Stimulated activated naive B cell treated with anti-CD40 and anti-IgM and Interleukin-4, amounts not matched to agents 10 μg/mL and 1 μg/mL and 100 μg/mL, for 72 hours (primary cell): ENCODE data around the gene SCG3.
A peak's percentile ranks its signal among the peaks of the same experiment; 100 is the strongest.

ENCODE experiments used
- ATAC-seq, 2 donors: fragments of 150-1000 bp; cut with Tn5 transposase; replicated peaks; 2 replicates each; pipeline ENCODE4 v1.10.0; 2021; ENCODE audit warnings: moderate library complexity in 1 of 2
- DNase-seq: peaks from one replicate; pipeline ENCODE4 v3.0.0; 2021
- H3K27ac Mint-ChIP-seq: one replicate; pipeline ENCODE4 v1.8.0; 2022; ENCODE audit warnings: mild to moderate bottlenecking, mixed read lengths
- H3K27me3 Mint-ChIP-seq, 2 donors: one replicate each; pipeline ENCODE4 v1.8.0; 2022; ENCODE audit warnings: mixed read lengths in 2 of 2
- H3K36me3 Mint-ChIP-seq, 2 donors: one replicate each; pipeline ENCODE4 v1.8.0; 2022; ENCODE audit warnings: mixed read lengths in 2 of 2, mild to moderate bottlenecking in 1 of 2
- H3K4me1 Mint-ChIP-seq, 2 donors: one replicate each; pipeline ENCODE4 v1.8.0; 2022; ENCODE audit warnings: mixed read lengths in 2 of 2, mild to moderate bottlenecking in 1 of 2
- H3K4me3 Mint-ChIP-seq, 2 donors: one replicate each; pipeline ENCODE4 v1.8.0; 2022; ENCODE audit warnings: mild to moderate bottlenecking in 2 of 2, mixed read lengths in 2 of 2, moderate library complexity in 1 of 2
- H3K9me3 Mint-ChIP-seq, 2 donors: one replicate each; pipeline ENCODE4 v1.8.0; 2022; ENCODE audit warnings: mixed read lengths in 2 of 2, mild to moderate bottlenecking in 1 of 2

Gene SCG3

DNA sequence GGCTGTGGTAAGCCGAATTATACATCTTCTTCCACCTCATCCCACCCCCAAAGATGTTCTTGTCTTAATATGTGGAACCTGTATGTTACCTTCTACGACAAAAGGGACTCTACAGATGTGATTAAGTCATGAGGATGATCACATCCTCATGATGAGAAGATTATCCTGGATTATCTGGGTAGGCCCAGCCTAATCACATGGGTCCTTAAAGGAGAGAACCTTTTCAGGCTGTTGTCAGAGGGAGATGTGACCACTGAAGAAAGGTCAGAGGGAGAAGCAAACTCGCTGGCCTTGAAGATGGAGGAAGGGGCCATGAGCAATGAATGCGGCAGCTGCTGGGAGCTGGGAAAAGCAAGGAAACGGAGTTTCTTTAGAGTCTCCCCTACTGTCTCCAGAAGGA lies 12.9 kb upstream of the SCG3 start:
- no peak for ATAC-seq
- Mint-ChIP-seq H3K4me3 (no peak overlapping the region), H3K27me3 (peaks cover 7 to 20% of the 10 kb centered on the region in 2 donors), H3K9me3 (no peaks in the 10 kb centered on the region), H3K27ac (no peak overlapping the region), H3K4me1 (peaks cover 5 to 11% of the 10 kb centered on the region in 2 donors), H3K36me3 (no peaks in the 10 kb centered on the region)
- DNase-seq = no peak

DNA sequence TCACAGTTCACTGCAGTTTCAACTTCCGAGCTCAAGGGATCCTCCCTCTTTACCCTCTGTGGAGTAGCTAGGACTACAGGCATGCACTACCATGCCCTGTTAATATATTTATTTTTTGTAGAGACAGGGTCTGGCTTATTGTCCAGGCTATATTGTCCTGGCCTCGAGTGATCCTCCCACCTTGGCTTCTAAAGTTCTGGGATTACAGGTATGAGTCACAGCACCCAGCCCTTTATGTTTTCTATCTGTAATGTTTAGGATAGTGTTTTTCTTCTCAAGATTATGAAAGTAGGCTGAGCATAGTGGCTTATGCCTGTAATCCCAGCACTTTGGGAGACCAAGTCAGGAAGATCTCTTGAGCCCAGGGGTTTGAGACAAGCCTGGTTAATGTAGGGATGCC lies 11.9 kb upstream of the SCG3 start:
- no peaks in the 10 kb centered on the region for H3K36me3 Mint-ChIP-seq
- H3K9me3 Mint-ChIP-seq = no peaks in the 10 kb centered on the region
- ATAC-seq = no peak
- peaks cover 5 to 11% of the 10 kb centered on the region in 2 donors for H3K4me1 Mint-ChIP-seq
- H3K4me3 Mint-ChIP-seq = no peak overlapping the region
- no peak for DNase-seq
- H3K27me3 Mint-ChIP-seq = peaks cover 7 to 20% of the 10 kb centered on the region in 2 donors
- H3K27ac Mint-ChIP-seq = no peak overlapping the region

DNA sequence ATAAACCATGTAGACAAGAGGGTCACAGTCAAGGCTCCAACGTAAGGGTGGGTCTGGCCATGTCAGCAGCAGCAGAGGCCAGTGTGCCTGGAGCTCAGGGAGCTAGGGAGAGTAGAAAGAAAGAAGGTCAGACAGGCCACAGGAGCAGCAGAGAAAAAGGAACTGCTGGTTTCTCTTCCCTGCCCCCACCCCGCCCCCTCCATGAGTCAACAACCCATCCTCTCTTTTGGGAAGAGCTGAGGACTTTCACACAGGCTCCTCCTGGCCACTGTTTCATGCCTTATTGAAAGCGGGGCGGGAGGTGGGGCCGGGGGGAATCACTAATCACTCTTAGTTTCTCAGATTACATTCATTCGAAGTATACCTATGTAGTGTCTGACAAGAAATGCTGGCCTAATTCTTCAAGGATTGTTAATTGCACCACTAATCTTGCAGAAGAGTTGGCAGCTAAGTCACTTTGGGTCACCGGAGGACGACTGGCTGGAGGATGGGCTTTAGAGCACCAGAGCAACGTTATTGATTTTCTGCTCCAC lies 9.1 kb upstream of the SCG3 start:
- Mint-ChIP-seq H3K9me3 (no peaks in the 10 kb centered on the region), H3K4me1 (peaks cover 5 to 11% of the 10 kb centered on the region in 2 donors), H3K36me3 (no peaks in the 10 kb centered on the region), H3K4me3 (no peak overlapping the region), H3K27ac (no peak overlapping the region), H3K27me3 (peaks cover 16 to 28% of the 10 kb centered on the region in 2 donors)
- peak in 1 of 2 donors; percentile 41 for ATAC-seq
- no peak for DNase-seq

DNA sequence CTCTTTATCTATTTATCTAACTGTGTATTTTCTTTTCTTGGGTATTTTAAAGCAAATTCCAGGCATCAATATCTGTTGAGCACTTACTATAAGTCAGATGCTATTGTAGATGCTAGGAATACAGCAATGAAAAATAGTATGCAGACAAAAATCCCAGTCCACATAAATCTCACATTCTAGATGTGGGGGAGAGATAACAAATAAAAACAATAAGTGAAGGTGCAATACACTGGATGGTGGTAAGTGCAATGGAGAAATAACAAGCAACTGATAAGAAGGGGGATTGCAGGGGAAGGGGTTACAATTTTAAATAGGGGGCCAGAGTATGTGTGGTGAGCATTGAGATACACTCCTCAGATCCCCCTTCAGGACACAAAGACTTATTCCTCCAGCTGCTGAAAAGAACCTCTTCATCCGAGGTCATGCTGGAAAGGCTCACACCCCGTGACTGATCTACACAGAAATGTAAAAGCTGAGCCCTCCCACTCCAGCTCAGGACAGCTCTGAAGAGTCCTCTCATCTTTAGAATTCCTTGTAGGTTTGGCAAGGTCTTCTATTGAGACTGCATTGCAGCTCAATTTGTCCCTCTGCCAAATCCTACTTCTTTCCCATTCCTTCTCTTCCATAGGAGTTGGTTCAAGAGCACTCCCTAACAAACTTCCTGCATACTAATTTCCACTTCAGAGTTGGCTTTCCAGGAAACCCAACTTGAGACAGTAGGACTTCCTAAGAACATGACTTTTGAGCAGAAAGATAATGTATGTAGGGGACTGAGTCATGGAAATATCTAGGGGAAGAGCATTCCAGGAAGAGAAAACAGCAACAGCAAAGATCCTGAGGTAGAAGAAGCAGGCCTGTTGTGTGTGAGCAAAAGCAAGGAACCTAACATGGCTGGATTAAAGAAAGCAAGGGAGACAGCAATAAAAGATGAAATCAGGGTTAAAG lies 8.1 kb upstream of the SCG3 start:
- Mint-ChIP-seq H3K4me3 (no peak overlapping the region), H3K27ac (no peak overlapping the region), H3K9me3 (peaks cover 0 to 1% of the 10 kb centered on the region in 2 donors), H3K36me3 (no peaks in the 10 kb centered on the region), H3K4me1 (peaks cover 5 to 11% of the 10 kb centered on the region in 2 donors), H3K27me3 (peaks cover 16 to 28% of the 10 kb centered on the region in 2 donors)
- no peak for DNase-seq
- no peak for ATAC-seq

DNA sequence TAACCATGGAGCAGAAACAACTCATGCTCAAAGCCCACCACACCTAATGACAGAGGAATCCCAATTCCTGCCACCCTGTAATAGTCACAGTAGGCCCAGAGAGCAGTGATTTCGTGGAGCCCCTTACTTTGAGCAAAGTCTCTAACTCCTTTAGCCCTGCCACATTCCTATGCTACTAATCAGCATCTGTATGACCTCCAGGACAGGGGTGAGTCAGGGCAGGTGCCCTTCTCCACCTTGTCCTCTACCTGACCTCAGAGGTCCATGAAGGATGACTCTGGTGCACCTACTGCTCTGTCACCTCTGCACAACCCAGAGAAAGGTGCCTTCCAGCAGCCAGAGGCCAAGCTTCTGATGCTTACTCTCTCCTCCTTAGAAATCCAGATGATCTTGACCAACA lies 6.1 kb upstream of the SCG3 start:
- DNase-seq (no peak), ATAC-seq (no peak)
- Mint-ChIP-seq H3K27me3 (peaks cover 21 to 40% of the 10 kb centered on the region in 2 donors), H3K27ac (no peak overlapping the region), H3K36me3 (no peaks in the 10 kb centered on the region), H3K4me1 (peaks cover 5 to 11% of the 10 kb centered on the region in 2 donors), H3K4me3 (no peak overlapping the region), H3K9me3 (peaks cover 0 to 3% of the 10 kb centered on the region in 2 donors)

DNA sequence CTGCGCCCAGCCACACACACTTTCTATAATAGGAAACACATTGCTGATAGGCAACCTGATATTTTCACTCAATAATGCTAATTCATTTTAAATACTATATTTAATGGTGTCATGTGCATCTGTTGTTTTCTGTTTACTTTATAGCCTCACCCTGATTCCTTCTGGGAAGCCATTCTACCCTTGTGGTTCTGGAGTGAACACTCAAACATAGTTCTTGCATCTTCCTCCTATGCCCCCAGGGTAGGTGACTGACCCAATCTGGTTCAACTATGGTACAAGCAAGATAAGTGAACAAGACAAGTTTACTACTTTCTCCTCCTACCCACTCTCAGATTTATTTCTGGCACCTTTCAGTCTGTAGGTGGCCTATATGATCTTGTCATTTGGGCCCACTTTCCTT lies 4.3 kb upstream of the SCG3 start:
- H3K27me3 Mint-ChIP-seq = peaks cover 33 to 51% of the 10 kb centered on the region in 2 donors
- no peak overlapping the region for H3K27ac Mint-ChIP-seq
- H3K4me3 Mint-ChIP-seq = no peak overlapping the region
- peaks cover 8 to 13% of the 10 kb centered on the region in 2 donors for H3K4me1 Mint-ChIP-seq
- ATAC-seq = no peak
- peaks cover 0 to 3% of the 10 kb centered on the region in 2 donors for H3K9me3 Mint-ChIP-seq
- no peaks in the 10 kb centered on the region for H3K36me3 Mint-ChIP-seq
- DNase-seq = no peak

DNA sequence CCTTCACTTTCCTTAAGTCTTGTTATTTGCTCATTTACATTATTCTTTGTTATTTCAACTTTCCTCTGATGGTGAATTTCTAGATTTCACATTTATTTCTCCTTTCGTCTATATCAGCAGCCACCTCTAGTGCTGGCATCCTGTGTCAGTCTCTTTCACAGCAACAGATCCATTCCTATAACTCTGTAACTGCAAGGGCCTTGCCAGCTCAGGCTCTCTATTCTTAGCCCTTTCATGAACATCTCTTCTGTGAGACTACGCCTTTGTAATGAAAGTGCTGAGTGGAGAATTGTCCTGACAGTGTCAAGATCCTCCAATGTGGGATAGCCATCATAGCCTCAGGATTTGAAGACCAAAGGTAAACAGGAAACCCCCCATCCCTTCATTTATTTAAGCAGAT lies 3.9 kb upstream of the SCG3 start:
- H3K4me3 Mint-ChIP-seq = no peak overlapping the region
- ATAC-seq = no peak

DNA sequence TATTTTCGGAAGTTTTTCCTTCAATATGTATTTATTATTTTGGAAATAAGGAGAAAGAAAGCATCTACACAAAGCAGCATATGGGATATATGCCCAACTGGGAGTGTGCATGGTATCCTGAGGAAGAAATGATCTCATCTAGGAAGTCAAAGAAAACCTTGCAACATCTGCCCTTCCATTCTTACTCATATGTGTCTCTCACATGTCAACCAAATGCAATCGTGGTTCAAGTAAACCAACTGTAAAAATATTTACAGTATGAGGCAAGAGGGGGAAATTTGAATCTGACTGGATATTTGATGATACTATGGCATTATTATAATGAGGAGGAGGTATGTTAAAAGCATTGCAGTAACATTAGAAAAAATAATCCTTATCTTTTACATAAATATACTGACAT lies 3.2 kb upstream of the SCG3 start:
- Mint-ChIP-seq H3K36me3 (no peaks in the 10 kb centered on the region), H3K27me3 (peaks cover 32 to 55% of the 10 kb centered on the region in 2 donors), H3K9me3 (peaks cover 0 to 3% of the 10 kb centered on the region in 2 donors), H3K4me3 (no peak overlapping the region), H3K4me1 (peaks cover 5 to 8% of the 10 kb centered on the region in 2 donors), H3K27ac (no peak overlapping the region)
- DNase-seq (no peak), ATAC-seq (no peak)

More for the DNA sequence above, 3.9 kb upstream of the SCG3 start:
- no peak for DNase-seq
- H3K27me3 Mint-ChIP-seq = peaks cover 33 to 52% of the 10 kb centered on the region in 2 donors
- H3K36me3 Mint-ChIP-seq = no peaks in the 10 kb centered on the region
- peaks cover 6 to 9% of the 10 kb centered on the region in 2 donors for H3K4me1 Mint-ChIP-seq
- no peak overlapping the region for H3K27ac Mint-ChIP-seq
- H3K9me3 Mint-ChIP-seq = peaks cover 0 to 3% of the 10 kb centered on the region in 2 donors

DNA sequence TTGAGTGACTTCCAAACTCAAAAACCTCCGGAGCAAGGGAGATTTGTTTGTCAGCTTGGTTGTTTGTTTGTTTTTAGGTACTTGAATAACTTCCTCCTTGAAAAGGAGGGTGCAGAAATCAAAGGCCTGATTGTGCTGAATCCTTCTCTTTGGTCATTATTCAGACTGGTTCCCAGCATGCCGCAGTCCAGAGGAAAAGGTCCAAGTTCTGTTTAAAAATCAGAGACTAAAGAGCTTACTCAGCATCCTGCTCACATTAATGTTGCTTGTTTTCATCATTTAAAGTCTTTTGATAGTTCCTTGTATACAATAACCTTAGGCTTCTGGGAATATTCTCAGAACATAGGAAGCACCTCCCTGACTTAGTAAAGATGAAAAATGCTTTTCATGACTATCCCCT lies 982 bp upstream of the SCG3 start:
- DNase-seq (no peak), ATAC-seq (no peak)
- no peak overlapping the region for H3K4me3 Mint-ChIP-seq
- H3K27ac Mint-ChIP-seq = no peak overlapping the region
- H3K4me1 Mint-ChIP-seq = peaks cover 5 to 8% of the 10 kb centered on the region in 2 donors
- H3K36me3 Mint-ChIP-seq = no peaks in the 10 kb centered on the region
- peaks cover 0 to 3% of the 10 kb centered on the region in 2 donors for H3K9me3 Mint-ChIP-seq
- peaks cover 39 to 63% of the 10 kb centered on the region in 2 donors for H3K27me3 Mint-ChIP-seq

DNA sequence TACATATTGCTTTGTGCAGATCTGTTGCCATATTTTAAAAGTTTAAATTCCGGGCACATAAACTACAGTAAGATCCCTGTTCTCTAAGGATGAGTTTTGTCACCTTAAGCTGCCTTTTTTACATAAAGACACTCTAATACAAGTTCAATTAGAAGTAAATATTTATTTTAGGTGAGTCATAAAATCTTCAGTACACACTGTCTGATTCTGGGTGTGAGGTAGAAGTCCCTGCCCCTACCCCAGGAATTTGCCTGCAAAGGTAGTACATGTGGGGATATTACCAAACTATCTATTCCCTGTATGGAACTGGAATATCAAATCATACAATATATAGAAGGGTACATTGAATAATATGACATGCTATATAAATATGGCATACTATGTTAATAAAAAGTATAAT lies 6.3 kb downstream of the SCG3 start:
- peaks cover 31 to 38% of the 10 kb centered on the region in 2 donors for H3K27me3 Mint-ChIP-seq

DNA sequence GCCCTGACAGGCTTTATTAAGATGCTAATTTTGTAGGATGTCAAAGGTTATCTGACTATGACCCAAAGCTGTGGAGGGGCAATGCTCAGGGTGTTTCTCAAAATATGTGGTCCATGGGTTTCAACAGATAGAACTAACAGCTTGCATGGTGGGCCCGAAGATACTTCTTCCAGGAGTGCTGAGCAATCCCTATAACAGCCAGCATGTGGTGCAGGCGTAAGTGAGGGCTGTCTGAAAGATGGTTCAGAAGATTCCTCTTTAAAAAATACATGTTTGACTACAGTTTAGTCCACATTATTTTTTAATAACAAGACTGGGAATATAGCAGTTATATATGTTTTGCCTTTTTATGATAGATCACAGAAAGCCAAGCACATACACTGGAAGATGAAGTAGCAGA lies 7.6 kb downstream of the SCG3 start:
- no peak overlapping the region for H3K4me3 Mint-ChIP-seq
- H3K27ac Mint-ChIP-seq = no peak overlapping the region
- H3K27me3 Mint-ChIP-seq = peaks cover 20 to 34% of the 10 kb centered on the region in 2 donors
- H3K4me1 Mint-ChIP-seq = peaks cover 16 to 23% of the 10 kb centered on the region in 2 donors
- no peak for ATAC-seq
- H3K36me3 Mint-ChIP-seq = no peaks in the 10 kb centered on the region
- DNase-seq = no peak
- no peaks in the 10 kb centered on the region for H3K9me3 Mint-ChIP-seq

More for the DNA sequence above, 6.3 kb downstream of the SCG3 start:
- no peak overlapping the region for H3K27ac Mint-ChIP-seq
- ATAC-seq (no peak), DNase-seq (no peak)
- H3K4me1 Mint-ChIP-seq = peaks cover 14 to 17% of the 10 kb centered on the region in 2 donors
- no peaks in the 10 kb centered on the region for H3K9me3 Mint-ChIP-seq
- H3K36me3 Mint-ChIP-seq = no peaks in the 10 kb centered on the region
- H3K4me3 Mint-ChIP-seq = no peak overlapping the region

DNA sequence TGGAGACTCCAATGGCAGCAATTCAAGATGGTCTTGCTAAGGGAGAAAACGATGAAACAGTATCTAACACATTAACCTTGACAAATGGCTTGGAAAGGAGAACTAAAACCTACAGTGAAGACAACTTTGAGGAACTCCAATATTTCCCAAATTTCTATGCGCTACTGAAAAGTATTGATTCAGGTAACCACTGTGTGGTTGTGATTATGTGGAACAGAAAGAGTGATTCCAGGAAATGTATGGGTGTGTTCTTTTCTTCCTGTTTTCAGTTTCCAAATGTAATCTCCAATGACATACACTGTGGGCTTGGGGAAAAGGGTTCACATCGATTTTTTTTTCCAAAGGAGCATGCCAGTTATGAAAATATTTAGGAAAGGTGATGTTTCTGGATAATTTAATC lies 10.9 kb downstream of the SCG3 start:
- Mint-ChIP-seq H3K27me3 (peaks cover 8 to 27% of the 10 kb centered on the region in 2 donors), H3K36me3 (no peaks in the 10 kb centered on the region)

DNA sequence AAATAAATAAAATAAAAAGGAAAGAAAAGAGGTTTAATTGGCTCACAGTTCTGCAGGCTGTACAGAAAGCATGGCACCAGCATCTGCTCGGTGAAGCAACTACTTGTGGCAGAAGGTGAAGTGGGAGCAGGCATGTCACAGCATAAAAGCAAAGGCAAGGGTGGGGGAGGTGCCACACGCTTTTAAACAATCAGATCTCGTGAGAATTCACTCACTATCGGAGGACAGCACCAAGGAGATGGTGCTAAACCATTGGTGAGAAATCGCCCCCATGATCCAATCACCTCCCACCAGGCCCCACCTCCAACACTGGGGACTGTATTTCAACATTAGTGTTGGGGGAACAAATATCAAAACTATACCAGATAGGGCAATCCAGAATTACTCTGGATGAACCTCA lies 15.3 kb downstream of the SCG3 start:
- no peak for DNase-seq
- peaks cover 0 to 10% of the 10 kb centered on the region in 2 donors for H3K27me3 Mint-ChIP-seq

More for the DNA sequence above, 10.9 kb downstream of the SCG3 start:
- no peak overlapping the region for H3K4me3 Mint-ChIP-seq
- H3K27ac Mint-ChIP-seq = no peak overlapping the region
- DNase-seq = no peak
- peaks cover 16 to 23% of the 10 kb centered on the region in 2 donors for H3K4me1 Mint-ChIP-seq
- ATAC-seq = peak; percentile 69 to 75
- no peaks in the 10 kb centered on the region for H3K9me3 Mint-ChIP-seq

DNA sequence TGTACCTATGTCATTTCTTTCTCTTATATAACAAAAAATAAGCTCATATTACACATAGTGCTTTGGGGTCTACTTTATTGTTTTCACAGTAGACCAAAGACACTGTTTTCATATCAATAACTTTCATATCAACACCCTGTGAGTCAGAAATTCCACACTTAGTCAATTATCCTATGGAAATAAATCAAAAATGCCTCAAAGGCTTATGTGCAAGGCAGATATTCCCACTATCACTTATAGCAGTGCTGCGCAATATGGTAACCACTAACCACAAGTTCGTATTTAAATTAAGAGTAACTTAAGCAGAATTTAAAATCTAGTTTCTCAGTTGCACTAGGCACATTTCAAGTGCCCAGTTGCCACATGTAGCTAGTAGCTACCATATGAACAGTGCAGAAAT lies 15.9 kb downstream of the SCG3 start:
- ATAC-seq = no peak
- H3K27me3 Mint-ChIP-seq = peaks cover 0 to 10% of the 10 kb centered on the region in 2 donors
- no peak overlapping the region for H3K27ac Mint-ChIP-seq
- H3K9me3 Mint-ChIP-seq = no peaks in the 10 kb centered on the region
- no peak for DNase-seq
- peaks cover 0 to 1% of the 10 kb centered on the region in 2 donors for H3K36me3 Mint-ChIP-seq
- H3K4me3 Mint-ChIP-seq = no peak overlapping the region
- H3K4me1 Mint-ChIP-seq = peaks cover 4 to 11% of the 10 kb centered on the region in 2 donors

More for the DNA sequence above, 15.3 kb downstream of the SCG3 start:
- Mint-ChIP-seq H3K4me1 (peaks cover 9 to 17% of the 10 kb centered on the region in 2 donors), H3K4me3 (no peak overlapping the region), H3K9me3 (no peaks in the 10 kb centered on the region), H3K27ac (no peak overlapping the region), H3K36me3 (no peaks in the 10 kb centered on the region)
- ATAC-seq = no peak

DNA sequence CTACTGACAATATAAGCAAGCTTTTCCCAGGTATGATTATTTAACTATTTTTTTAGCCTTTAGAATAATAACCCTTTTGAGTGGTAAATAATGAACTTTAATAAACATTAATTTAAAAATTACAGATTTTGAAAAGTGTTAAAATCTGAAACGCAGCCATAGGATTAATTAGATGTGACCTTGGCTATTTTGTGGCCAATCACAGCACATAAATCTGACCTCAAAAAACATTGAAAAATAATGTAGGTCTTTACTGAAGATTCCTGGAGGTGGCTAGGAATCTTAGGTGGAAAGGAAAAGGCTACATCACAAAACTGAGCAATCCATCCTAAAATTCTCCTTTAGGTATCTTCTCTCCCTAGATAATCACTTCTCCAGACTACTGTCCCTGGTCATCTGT lies 18.1 kb downstream of the SCG3 start:
- H3K27ac Mint-ChIP-seq = no peak overlapping the region
- H3K36me3 Mint-ChIP-seq = peaks cover 0 to 1% of the 10 kb centered on the region in 2 donors
- ATAC-seq (no peak), DNase-seq (no peak)
- H3K27me3 Mint-ChIP-seq = peaks cover 0 to 4% of the 10 kb centered on the region in 2 donors
- no peak overlapping the region for H3K4me3 Mint-ChIP-seq
- no peaks in the 10 kb centered on the region for H3K4me1 Mint-ChIP-seq
- no peaks in the 10 kb centered on the region for H3K9me3 Mint-ChIP-seq
